ENCODE data around the gene PNPLA7. TPM values are rescaled to one million over a fixed set of nuclear protein-coding genes. Genes with fewer than 3 reads are reported as not detected.

PNPLA7 gene
- total RNA-seq, 1 experiment from 2014 or later: 3.9 TPM

DNA sequence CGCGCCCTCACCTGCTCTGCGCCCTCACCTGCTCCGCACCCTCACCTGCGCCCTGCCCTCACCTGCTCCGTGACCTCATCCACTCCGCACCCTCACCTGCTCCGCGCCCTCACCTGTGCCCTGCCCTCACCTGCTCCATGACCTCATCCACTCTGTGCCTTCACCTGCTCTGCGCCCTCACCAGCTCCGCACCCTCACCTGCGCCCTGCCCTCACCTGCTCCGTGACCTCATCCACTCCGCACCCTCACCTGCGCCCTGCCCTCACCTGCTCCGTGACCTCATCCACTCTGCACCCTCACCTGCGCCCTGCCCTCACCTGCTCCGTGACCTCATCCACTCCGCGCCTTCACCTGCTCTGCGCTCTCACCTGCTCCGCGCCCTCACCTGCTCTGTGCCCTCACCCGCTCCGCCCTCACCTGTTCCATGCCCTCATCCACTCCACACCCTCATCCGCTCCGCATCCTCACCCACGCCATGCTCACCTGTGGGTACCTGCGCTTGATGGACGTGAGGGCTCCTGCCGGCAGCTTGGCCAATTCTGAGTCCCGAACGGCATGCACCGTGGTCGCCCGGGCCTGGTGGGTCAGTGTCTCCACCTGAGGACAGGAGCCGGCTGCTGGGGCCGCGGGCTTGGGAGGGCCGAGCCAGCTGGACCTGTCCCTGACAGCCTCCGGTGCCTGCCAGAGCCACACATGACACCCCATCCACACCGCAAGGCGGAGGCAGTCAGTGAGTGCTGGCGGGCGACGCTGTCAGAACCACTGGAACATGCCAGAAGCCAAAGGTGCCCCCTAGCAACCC is 55.5 kb downstream of the PNPLA7 start:
- Histone ChIP-seq H3K9me3 (ENCODE audit: control insufficient read depth, insufficient read depth, low read depth, low read length) (no peaks in the 10 kb centered on the region), H3K36me3 (ENCODE audit: control insufficient read depth, insufficient read depth, low read length) (no peaks in the 10 kb centered on the region), H3K4me3 (ENCODE audit: low read depth in 2 of 2, low read length in 2 of 2) (no peak overlapping the region), H3K27ac (ENCODE audit: low read length) (no peak overlapping the region), H3K27me3 (ENCODE audit: control insufficient read depth, insufficient read depth, low read length) (no peaks in the 10 kb centered on the region), H3K4me1 (ENCODE audit: control insufficient read depth, insufficient read depth, low read length) (no peaks in the 10 kb centered on the region)
- intact Hi-C loops (cut with micrococcal nuclease; ENCODE audit: unreplicated experiment) (no loop called here), in situ Hi-C loops (cut with HindIII; ENCODE audit: low pct_unique_long_range_greater_than_20kb, low sequenced_read_pairs) (no loop called here)
- DNase-seq (ENCODE audit: low read depth, low spot score): no peak
- BruUV-seq (replicated peaks): no TSS peak
- no peak for TF ChIP-seq POLR2AphosphoS5 (IDR thresholded peaks at IDR 0.05; ENCODE audit: low read depth, low read length)
- TF ChIP-seq TCF7L2 (IDR thresholded peaks at IDR 0.05; ENCODE audit: low read depth, low read length): no peak
- TF ChIP-seq, protein P1, sequence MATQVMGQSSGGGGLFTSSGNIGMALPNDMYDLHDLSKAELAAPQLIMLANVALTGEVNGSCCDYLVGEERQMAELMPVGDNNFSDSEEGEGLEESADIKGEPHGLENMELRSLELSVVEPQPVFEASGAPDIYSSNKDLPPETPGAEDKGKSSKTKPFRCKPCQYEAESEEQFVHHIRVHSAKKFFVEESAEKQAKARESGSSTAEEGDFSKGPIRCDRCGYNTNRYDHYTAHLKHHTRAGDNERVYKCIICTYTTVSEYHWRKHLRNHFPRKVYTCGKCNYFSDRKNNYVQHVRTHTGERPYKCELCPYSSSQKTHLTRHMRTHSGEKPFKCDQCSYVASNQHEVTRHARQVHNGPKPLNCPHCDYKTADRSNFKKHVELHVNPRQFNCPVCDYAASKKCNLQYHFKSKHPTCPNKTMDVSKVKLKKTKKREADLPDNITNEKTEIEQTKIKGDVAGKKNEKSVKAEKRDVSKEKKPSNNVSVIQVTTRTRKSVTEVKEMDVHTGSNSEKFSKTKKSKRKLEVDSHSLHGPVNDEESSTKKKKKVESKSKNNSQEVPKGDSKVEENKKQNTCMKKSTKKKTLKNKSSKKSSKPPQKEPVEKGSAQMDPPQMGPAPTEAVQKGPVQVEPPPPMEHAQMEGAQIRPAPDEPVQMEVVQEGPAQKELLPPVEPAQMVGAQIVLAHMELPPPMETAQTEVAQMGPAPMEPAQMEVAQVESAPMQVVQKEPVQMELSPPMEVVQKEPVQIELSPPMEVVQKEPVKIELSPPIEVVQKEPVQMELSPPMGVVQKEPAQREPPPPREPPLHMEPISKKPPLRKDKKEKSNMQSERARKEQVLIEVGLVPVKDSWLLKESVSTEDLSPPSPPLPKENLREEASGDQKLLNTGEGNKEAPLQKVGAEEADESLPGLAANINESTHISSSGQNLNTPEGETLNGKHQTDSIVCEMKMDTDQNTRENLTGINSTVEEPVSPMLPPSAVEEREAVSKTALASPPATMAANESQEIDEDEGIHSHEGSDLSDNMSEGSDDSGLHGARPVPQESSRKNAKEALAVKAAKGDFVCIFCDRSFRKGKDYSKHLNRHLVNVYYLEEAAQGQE (IDR thresholded peaks at IDR 0.05; ENCODE audit: insufficient read depth in 1 of 2, low read depth in 2 of 2, low read length in 1 of 2): no peak
- TF ChIP-seq, protein P2, sequence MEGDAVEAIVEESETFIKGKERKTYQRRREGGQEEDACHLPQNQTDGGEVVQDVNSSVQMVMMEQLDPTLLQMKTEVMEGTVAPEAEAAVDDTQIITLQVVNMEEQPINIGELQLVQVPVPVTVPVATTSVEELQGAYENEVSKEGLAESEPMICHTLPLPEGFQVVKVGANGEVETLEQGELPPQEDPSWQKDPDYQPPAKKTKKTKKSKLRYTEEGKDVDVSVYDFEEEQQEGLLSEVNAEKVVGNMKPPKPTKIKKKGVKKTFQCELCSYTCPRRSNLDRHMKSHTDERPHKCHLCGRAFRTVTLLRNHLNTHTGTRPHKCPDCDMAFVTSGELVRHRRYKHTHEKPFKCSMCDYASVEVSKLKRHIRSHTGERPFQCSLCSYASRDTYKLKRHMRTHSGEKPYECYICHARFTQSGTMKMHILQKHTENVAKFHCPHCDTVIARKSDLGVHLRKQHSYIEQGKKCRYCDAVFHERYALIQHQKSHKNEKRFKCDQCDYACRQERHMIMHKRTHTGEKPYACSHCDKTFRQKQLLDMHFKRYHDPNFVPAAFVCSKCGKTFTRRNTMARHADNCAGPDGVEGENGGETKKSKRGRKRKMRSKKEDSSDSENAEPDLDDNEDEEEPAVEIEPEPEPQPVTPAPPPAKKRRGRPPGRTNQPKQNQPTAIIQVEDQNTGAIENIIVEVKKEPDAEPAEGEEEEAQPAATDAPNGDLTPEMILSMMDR (IDR thresholded peaks at IDR 0.05): no peak
- TF ChIP-seq SIN3A (IDR thresholded peaks at IDR 0.05; ENCODE audit: borderline replicate concordance, insufficient read depth, low read depth, low read length): no peak
- ATAC-seq: no peak
- ChIA-PET POLR2A (no interaction called here), CTCF (no interaction called here)

DNA sequence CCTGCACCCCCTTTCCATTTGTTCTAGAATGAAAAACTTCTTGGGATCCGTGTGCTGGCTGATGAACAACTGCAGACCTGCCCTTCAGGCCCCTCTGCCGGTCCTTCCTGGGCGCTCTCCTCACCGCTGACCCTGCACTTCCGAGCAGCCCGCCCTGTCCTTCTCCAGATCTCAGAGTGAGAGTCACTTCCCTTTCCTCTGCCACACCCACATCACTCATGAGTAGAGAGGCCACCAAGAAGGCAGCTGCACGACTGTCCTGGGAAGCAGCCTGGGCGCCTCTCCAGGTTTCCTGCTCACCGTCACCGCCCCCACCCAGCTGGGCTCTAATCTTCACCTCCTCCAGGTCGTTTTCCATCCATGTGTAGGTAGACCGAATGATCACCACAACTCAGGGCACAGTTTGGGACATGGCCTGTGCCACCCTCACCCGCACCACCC is 56.1 kb downstream of the PNPLA7 start:
- H3K27ac ChIP-seq (ENCODE audit: low read length): no peak overlapping the region
- ChIA-PET POLR2A (interaction anchor here (0.6 kb wide), 1 partner anchor 38 kb away, joined by 10 read pairs; no protein-coding TSS in a partner anchor), CTCF (no interaction called here)
- BruUV-seq (replicated peaks): no TSS peak
- no peaks in the 10 kb centered on the region for H3K36me3 ChIP-seq (ENCODE audit: control insufficient read depth, insufficient read depth, low read length)
- TF ChIP-seq, protein P2 (IDR thresholded peaks at IDR 0.05): no peak
- TF ChIP-seq SIN3A (IDR thresholded peaks at IDR 0.05; ENCODE audit: borderline replicate concordance, insufficient read depth, low read depth, low read length) (no peak), TCF7L2 (IDR thresholded peaks at IDR 0.05; ENCODE audit: low read depth, low read length) (no peak), POLR2AphosphoS5 (IDR thresholded peaks at IDR 0.05; ENCODE audit: low read depth, low read length) (no peak)
- TF ChIP-seq, protein P1 (IDR thresholded peaks at IDR 0.05; ENCODE audit: insufficient read depth in 1 of 2, low read depth in 2 of 2, low read length in 1 of 2): no peak
- in situ Hi-C loops (cut with HindIII; ENCODE audit: low pct_unique_long_range_greater_than_20kb, low sequenced_read_pairs): no loop called here
- ATAC-seq: no peak
- DNase-seq (ENCODE audit: low read depth, low spot score): no peak
- no peaks in the 10 kb centered on the region for H3K9me3 ChIP-seq (ENCODE audit: control insufficient read depth, insufficient read depth, low read depth, low read length)
- intact Hi-C loops (cut with micrococcal nuclease; ENCODE audit: unreplicated experiment): no loop called here
- H3K27me3 ChIP-seq (ENCODE audit: control insufficient read depth, insufficient read depth, low read length): no peaks in the 10 kb centered on the region
- no peaks in the 10 kb centered on the region for H3K4me1 ChIP-seq (ENCODE audit: control insufficient read depth, insufficient read depth, low read length)
- H3K4me3 ChIP-seq (ENCODE audit: low read depth in 2 of 2, low read length in 2 of 2): no peak overlapping the region

Measured in Panc1 (cell line).